NCI-H187 (cell line): Measurements from ENCODE around the gene BRD1.

ENCODE experiments used
- DNase-seq, 2 experiments: peaks; one replicate each; lab custom pipeline; 2025; lab: John Stamatoyannopoulos, UW

Gene BRD1

GRCh38 chr22:49827853-49828598, at the start of gene BRD1:
Gene BRD1, minus strand, starts transcription at chr22:49827873. Its CDS starts 3,556 bp downstream, at chr22:49824317.
- DNase-seq: peak in 1 of 2 experiments; percentile 1

- no peak for DNase-seq
Measured at GRCh38 chr22:49873228-49873940, 45.7 kb upstream of the BRD1 start.

DNA sequence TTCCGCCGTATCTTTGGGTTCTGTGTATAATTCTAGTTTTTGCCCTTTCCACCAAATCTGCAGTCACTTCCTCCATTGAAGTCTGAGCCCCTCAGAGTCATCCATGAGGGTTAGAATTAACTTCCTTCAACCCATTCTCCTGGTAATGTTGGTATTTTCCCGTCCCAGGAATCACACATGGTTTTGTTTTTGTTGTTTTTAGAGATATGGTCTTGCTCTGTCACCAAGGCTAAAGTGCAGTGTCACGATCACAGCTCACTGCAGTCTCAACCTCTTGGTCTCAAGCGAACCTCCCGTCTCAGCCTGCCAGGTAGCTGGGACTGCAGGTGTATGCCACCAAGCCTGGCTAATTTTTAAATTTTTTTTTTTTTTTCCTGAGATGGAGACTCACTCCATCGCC, 44.7 kb upstream of the BRD1 start:
- DNase-seq: no peak

DNA sequence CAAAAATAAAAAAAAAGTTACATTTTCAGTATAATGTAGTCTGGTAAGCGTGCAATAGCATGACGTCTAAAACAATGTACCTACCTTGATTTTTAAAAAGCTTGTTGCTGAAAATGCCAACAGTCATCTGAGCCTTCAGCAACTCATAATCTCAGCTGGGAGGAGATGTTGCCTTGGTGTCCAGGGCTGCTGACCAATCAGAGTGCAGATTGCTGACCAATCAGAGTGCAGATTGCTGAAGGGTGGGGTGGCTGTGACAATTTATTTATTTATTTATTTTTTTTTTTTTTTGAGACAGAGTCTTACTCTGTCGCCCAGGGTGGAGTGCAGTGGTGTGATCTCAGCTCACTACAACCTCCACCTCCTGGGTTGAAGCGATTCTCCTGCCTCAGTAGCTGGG, 43.8 kb upstream of the BRD1 start:
- no peak for DNase-seq

GRCh38 chr22:49869845-49870712, 42.4 kb upstream of the BRD1 start:
- DNase-seq: no peak

- DNase-seq: no peak
Measured at GRCh38 chr22:49869086-49869830, 41.6 kb upstream of the BRD1 start.

- no peak for DNase-seq
Measured at GRCh38 chr22:49867303-49868265, 39.9 kb upstream of the BRD1 start.

DNA sequence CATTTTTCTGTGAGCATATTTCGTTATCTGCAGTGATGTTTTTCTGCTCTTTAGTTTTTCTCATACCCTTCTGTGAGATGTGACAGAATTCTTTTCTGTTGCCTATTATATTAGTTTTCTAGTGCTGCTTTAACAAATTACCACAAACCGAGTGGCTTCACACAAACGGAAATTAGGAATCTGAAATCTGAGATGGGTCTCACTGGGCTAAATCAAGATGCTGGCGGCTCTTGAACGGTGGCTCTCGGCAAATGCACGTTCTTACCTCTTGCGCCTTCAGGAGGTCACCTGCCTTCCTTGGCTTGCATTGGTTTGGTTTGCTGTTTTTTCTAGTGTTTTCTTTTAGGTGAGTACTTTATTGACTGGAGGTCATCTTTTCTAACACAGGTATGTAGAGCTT, 39.0 kb upstream of the BRD1 start:
- DNase-seq: no peak

GRCh38 chr22:49866134-49866533, 38.5 kb upstream of the BRD1 start:
- no peak for DNase-seq

GRCh38 chr22:49865156-49865555, 37.5 kb upstream of the BRD1 start:
- no peak for DNase-seq

- DNase-seq: no peak
Measured at GRCh38 chr22:49863931-49864330, 36.3 kb upstream of the BRD1 start.

GRCh38 chr22:49862496-49862776, 34.8 kb upstream of the BRD1 start:
- no peak for DNase-seq

- no peak for DNase-seq
Measured at GRCh38 chr22:49861642-49862495, 34.2 kb upstream of the BRD1 start.

DNA sequence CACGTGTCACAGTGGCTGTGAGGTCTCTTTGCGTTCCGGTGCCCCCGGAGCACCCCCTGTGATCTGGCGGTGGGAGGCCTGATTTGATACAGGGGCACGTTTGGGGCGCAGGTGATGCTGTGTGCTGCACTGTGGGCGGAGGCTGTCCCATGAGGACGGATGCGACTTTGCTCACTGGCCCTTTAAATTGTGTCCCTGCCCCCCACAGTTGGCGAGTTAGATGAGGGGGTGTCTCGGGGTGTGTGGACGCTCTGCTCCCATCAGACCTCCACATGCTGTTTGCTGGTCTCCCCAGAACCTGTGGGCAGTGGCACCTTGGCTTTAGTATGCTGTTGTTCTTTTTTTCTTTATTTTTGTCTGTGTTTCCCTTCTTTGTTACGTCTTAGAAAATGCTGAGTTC, 31.2 kb upstream of the BRD1 start:
- no peak for DNase-seq

GRCh38 chr22:49856766-49857618, 29.3 kb upstream of the BRD1 start:
- DNase-seq: no peak

DNA sequence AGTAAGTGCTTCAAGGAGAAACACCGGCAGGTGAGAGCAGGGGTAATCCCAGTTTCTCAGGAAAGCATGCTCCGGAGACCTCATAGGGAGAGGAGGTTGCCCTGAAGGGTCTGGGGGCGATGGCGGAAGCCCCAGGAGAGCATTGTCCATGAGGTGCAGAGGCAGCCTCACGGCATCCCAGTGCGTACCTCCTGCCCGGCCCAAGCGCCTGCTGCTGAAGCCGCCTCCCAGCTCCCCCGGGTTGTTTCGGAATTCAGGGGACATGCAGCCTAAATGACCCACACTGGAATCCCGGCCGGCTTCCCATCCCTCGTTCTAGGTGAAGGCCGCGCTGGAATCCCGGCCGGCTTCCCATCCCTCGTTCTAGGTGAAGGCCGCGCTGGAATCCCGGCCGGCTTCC, 28.7 kb upstream of the BRD1 start:
- no peak for DNase-seq

DNA sequence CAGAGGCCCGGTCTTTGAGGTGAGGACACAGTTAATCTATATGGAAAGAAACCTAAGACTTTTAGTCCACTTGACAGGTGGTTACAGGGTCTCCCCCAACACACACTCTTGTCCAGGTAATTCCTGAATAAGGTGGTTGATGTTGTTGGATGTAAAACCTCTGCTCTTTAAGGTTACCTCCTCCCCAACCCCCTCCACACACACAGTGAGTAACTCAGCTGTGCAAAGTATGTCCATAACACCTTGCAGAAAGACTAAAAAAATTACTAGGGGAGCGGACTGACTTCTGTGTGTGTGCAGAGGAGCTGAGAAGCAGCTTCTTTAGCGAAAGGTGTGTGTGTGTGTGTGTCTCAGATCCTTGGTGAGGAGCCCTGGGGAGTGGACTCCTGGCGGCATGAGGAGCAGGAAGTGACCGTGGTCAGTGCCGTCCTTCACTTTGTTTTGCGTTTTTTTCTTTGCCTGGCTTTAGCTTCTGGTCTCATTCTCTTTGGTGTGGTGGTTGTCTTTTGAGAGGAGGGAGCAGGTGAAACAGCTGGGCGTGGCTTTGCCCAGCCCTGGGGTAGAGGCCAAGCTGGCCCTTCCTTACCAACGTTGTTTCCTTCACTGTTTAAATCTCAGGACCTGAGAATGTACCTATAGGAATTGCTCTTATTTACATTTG, 27.7 kb upstream of the BRD1 start:
- no peak for DNase-seq
